Kidney epithelial cell (primary cell): ENCODE measurements around the gene NTM. TPM values are rescaled to one million over a fixed set of nuclear protein-coding genes. Genes with fewer than 3 reads are reported as not detected.
A peak's percentile ranks its signal among the peaks of the same experiment; 100 is the strongest.

Experiments used
- DNase-seq: peaks from one replicate; pipeline ENCODE4 v3.0.0-alpha.2; 2010; ENCODE audit warnings: low read depth
- H3K27me3 ChIP-seq: 2 replicates; pipeline ENCODE4 v1.6.0; 2011; ENCODE audit warnings: low read length; ENCODE audit not compliant: control insufficient read depth, insufficient read depth
- H3K36me3 ChIP-seq: 2 replicates; pipeline ENCODE4 v1.5.1; 2011; ENCODE audit warnings: low read length; ENCODE audit not compliant: control insufficient read depth, insufficient read depth
- H3K4me3 ChIP-seq: 2 replicates; pipeline ENCODE4 v1.5.1; 2011; ENCODE audit warnings: low read depth, mild to moderate bottlenecking, control low read depth, low read length
- CTCF ChIP-seq: IDR thresholded peaks from 2 replicates; pipeline ENCODE4 v1.5.1; 2011; ENCODE audit warnings: mild to moderate bottlenecking, moderate library complexity, low read length, control low read depth, inconsistent platforms; ENCODE audit not compliant: insufficient read depth, poor library complexity, severe bottlenecking
- total RNA-seq: library from RNA; depleted of rRNA; stranded (reverse); fragments of >200 nt; gene quantifications from 2 replicates; pipeline ENCODE4 v1.2.3, GENCODE V29; 2015

NTM gene
- total RNA-seq, 1 donor from 2014 or later: 111 TPM

GRCh38 chr11:132114185-132114584 is 743.8 kb downstream of the NTM start:
- Histone ChIP-seq H3K4me3 (no peak overlapping the region), H3K27me3 (no peaks in the 10 kb centered on the region), H3K36me3 (no peaks in the 10 kb centered on the region)
- DNase-seq: no peak
- peak; percentile 41 for TF ChIP-seq CTCF

- Histone ChIP-seq H3K4me3 (no peak overlapping the region), H3K27me3 (no peaks in the 10 kb centered on the region), H3K36me3 (no peaks in the 10 kb centered on the region)
- DNase-seq: no peak
- TF ChIP-seq CTCF: no peak
Measured at GRCh38 chr11:132114743-132115142, 744.3 kb downstream of the NTM start.

- Histone ChIP-seq H3K36me3 (no peaks in the 10 kb centered on the region), H3K27me3 (no peaks in the 10 kb centered on the region), H3K4me3 (no peak overlapping the region)
- no peak for DNase-seq
- TF ChIP-seq CTCF: no peak
Measured at GRCh38 chr11:132115454-132115853, 745.0 kb downstream of the NTM start.

GRCh38 chr11:132116516-132116915 is 746.1 kb downstream of the NTM start:
- no peak overlapping the region for H3K4me3 ChIP-seq
- TF ChIP-seq CTCF: no peak
- H3K27me3 ChIP-seq: no peaks in the 10 kb centered on the region
- no peaks in the 10 kb centered on the region for H3K36me3 ChIP-seq
- DNase-seq: no peak

- Histone ChIP-seq H3K27me3 (no peaks in the 10 kb centered on the region), H3K36me3 (no peaks in the 10 kb centered on the region), H3K4me3 (no peak overlapping the region)
- DNase-seq: no peak
- TF ChIP-seq CTCF: no peak
Measured at GRCh38 chr11:132118661-132119060, 748.2 kb downstream of the NTM start.

- no peak for DNase-seq
- Histone ChIP-seq H3K36me3 (no peaks in the 10 kb centered on the region), H3K27me3 (no peaks in the 10 kb centered on the region), H3K4me3 (no peak overlapping the region)
- TF ChIP-seq CTCF: no peak
Measured at GRCh38 chr11:132119573-132119972, 749.2 kb downstream of the NTM start.
